ENCODE results near the gene ANO10.

DNA sequence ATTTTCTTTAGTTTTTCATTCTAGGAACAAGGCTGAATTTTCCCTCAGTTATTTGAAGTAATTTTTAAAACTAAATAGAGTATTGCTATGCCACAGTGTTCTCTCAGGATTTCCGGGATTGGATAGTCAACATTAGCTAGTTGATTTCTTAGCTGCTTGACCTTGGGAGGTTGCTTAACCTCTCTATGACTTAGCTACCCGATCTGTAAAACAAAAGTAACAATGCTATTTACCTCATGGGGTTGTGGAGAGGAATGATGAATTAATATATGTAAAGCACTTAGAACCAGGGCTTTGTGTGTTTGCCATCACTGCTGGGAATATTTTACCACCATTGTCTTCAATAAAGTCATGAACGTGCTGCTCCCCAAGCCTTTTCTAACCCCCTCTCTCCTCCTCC lies 278.0 kb downstream of the ANO10 start:
- TF ChIP-seq, protein P1, sequence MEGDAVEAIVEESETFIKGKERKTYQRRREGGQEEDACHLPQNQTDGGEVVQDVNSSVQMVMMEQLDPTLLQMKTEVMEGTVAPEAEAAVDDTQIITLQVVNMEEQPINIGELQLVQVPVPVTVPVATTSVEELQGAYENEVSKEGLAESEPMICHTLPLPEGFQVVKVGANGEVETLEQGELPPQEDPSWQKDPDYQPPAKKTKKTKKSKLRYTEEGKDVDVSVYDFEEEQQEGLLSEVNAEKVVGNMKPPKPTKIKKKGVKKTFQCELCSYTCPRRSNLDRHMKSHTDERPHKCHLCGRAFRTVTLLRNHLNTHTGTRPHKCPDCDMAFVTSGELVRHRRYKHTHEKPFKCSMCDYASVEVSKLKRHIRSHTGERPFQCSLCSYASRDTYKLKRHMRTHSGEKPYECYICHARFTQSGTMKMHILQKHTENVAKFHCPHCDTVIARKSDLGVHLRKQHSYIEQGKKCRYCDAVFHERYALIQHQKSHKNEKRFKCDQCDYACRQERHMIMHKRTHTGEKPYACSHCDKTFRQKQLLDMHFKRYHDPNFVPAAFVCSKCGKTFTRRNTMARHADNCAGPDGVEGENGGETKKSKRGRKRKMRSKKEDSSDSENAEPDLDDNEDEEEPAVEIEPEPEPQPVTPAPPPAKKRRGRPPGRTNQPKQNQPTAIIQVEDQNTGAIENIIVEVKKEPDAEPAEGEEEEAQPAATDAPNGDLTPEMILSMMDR (IDR thresholded peaks at IDR 0.05): no peak
- TF ChIP-seq EP300 (IDR thresholded peaks at IDR 0.05) (no peak), POLR2A (IDR thresholded peaks at IDR 0.05) (no peak)

Measured in suprapubic skin (tissue), 3 donors.